ENCODE measurements around the gene GDI2.

- no peak for TF ChIP-seq CTCF (conservative IDR thresholded peaks at IDR 0.05)
- no peak for TF ChIP-seq ZFX (IDR thresholded peaks at IDR 0.05)
Measured at GRCh38 chr10:5814110-5815107, 1.2 kb upstream of the GDI2 start.

Measured in C4-2B (cell line).